HG02852 (cell line): ENCODE measurements around the gene FAM131A.

Experiments used
- ATAC-seq: cut with Tn5 transposase; IDR thresholded peaks from one replicate; pipeline ENCODE4 v1.9.1; 2021; ENCODE audit warnings: mild to moderate bottlenecking, moderate library complexity; ENCODE audit not compliant: unreplicated experiment

Gene FAM131A

DNA sequence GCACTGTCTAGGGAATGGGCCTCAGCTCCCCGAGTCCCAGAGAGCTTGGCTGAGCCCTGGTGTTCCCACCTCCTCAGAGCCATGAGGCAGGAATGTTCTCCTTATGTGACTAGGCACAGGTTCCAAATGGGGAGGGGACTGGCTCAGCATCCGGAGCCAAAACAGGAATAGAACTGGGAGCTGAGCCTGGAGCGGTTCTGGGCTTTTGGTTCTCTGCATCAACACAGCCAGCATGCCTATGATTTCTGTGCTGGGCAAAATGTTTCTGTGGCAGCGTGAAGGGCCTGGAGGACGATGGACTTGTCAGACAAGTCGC, at the start of gene FAM131A:
Gene FAM131A (plus strand): TSS at position 202 of the 316 bp plus-strand sequence. CDS start 31 bp downstream, at position 233.
- ATAC-seq, result no peak

- ATAC-seq, result no peak
Measured at GRCh38 chr3:184289426-184289938, 47.9 kb upstream of the FAM131A start.

GRCh38 chr3:184290331-184290730, 47.1 kb upstream of the FAM131A start:
- no peak for ATAC-seq

GRCh38 chr3:184291044-184291737, 46.2 kb upstream of the FAM131A start:
- ATAC-seq, result no peak

DNA sequence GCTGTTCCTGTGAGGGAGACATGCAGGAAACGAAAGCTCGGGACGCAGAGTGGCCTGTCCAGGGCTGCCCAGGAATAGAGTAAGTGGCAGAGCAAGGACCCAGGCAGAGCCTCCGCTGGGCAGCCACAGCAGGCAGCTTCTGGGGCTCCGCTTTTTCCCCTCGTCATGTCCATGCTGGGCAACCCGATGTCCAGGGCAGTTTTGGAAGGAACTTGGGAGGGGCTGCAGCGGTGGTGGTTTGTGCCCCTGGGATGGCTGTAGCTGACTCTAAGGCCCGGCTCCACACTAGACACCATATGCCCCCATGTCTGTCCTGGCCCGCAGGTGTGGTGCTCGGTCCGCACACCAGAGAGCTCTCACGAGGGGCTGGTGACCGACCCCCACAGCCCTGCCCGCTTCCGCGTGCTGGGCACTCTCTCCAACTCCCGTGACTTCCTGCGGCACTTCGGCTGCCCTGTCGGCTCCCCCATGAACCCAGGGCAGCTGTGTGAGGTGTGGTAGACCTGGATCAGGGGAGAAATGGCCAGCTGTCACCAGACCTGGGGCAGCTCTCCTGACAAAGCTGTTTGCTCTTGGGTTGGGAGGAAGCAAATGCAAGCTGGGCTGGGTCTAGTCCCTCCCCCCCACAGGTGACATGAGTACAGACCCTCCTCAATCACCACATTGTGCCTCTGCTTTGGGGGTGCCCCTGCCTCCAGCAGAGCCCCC, 45.5 kb upstream of the FAM131A start:
- no peak for ATAC-seq

- ATAC-seq, result no peak
Measured at GRCh38 chr3:184295771-184296170, 41.6 kb upstream of the FAM131A start.

DNA sequence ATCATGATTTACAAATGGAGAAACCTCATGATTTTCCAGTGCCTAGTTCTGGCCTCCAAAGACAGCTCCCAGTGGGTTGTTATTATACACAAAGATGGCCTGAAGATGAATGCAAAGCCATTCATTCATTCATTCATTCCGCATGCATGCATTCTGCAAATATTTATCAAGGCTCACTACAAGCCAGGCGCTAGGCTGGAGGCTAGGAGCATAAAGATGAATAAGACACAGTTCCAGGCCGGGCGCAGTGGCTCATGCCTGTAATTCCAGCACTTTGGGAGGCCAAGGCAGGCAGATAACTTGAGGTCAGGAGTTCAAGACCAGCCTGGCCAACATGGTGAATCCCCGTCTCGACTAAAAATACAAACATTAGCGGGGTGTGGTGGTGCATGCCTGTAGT, 40.8 kb upstream of the FAM131A start:
- ATAC-seq, result no peak

GRCh38 chr3:184298759-184299487, 38.5 kb upstream of the FAM131A start, which contains the start of gene PSMD2:
TSS of gene PSMD2 (plus strand) at chr3:184299241. CDS start at chr3:184299267, 26 bp downstream.
- peak; percentile 95 for ATAC-seq

DNA sequence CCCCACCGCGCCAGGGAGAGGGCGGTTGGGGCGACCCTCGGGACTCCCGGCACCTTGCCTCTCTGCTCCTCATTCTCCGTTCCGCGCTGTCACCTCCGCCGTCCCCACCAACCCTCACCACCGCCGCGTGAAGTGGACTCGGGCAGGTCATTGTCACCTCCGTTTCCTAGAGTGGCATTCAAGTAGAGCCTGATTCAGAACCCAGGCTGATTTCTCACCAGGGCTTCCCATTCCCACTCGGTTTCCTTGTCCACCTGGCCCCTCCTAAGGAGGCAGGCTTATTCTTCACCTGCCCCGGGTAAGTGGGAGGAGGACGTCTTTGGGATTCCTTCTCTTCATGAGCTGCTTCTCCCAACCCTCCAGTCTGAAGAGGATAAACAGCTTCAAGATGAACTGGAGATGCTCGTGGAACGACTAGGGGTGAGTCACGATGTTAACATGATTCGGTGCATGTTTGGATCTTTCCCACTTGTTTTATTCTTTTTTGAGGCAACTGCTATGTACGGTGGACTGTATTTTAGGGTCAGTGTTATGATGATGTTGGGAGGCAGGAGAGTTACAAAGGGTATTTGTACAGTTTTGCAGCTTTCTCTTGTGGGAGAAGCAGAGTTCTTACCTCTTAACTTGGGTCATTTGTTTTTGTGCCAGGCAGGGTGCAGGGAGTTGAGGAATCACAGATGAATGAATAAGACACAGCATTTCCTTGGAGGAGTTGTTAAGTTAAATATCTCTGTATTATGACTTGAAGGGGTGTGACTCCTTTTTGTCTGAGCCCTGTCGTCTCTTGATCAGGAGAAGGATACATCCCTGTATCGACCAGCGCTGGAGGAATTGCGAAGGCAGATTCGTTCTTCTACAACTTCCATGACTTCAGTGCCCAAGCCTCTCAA, 37.7 kb upstream of the FAM131A start:
- peak; percentile 5 for ATAC-seq

- ATAC-seq, result no peak
Measured at GRCh38 chr3:184300378-184300720, 37.1 kb upstream of the FAM131A start.

GRCh38 chr3:184305577-184305976, 31.8 kb upstream of the FAM131A start:
- no peak for ATAC-seq

- no peak for ATAC-seq
Measured at GRCh38 chr3:184306341-184306972, 30.9 kb upstream of the FAM131A start.

GRCh38 chr3:184307915-184308314, 29.5 kb upstream of the FAM131A start:
- ATAC-seq, result no peak

- ATAC-seq, result no peak
Measured at GRCh38 chr3:184308744-184309143, 28.7 kb upstream of the FAM131A start.

DNA sequence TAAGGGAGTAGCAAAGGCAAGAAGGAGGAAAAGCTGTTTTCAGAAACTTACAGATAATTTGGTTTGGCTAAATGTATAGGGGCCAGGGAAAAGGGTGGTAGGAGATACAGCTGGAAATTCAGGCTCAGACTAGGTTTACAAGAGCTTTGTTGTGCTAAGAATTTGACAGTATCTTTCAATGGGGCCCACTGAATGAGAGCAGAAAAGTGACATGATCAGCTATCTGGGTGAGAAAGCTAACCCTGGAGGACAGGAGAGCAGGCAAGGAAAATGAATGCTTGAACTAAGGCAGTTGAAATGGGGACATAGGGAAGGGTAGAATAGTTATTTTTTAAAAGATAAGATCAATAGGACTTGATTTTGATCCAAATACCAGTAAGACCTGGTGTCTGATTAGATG, 25.8 kb upstream of the FAM131A start:
- ATAC-seq, result no peak

DNA sequence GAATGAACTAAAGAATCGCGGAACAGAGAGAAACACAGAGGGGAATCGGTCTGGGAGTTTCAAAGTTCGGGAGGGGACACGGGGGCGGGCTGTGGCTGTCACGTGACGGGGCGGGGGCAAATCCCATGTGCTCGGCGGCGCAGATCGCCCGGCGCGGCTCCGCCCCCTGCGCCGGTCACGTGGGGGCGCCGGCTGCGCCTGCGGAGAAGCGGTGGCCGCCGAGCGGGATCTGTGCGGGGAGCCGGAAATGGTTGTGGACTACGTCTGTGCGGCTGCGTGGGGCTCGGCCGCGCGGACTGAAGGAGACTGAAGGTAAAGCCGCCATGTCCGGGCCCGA, 23.1 kb upstream of the FAM131A start, which contains the start of gene EIF4G1:
Gene EIF4G1 (plus strand): TSS at position 244 of the 337 bp plus-strand sequence. CDS start 1,191 bp downstream, outside the sequence.
- peak; percentile 87 for ATAC-seq

- peak; percentile 42 for ATAC-seq
Measured at GRCh38 chr3:184314700-184315542, 22.5 kb upstream of the FAM131A start.

DNA sequence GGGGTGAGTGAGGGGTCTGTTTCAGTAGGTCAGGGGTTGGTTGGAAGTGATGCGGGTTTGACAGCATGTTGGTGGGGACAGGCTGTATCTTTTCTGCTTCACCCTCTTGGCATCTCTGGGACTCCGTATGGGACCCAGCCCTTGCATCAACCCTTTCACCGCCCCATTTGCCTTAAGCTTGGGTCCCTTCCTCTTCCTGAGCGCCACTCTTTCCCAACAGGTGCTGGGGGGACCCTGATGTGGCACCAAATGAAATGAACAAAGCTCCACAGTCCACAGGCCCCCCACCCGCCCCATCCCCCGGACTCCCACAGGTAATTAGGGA, 21.9 kb upstream of the FAM131A start:
- ATAC-seq, result peak; percentile 2

GRCh38 chr3:184315871-184316661, 21.3 kb upstream of the FAM131A start:
- ATAC-seq, result no peak
